Measurements from ENCODE around the gene PCNT.

- no peak for TF ChIP-seq NFRKB (IDR thresholded peaks at IDR 0.05)
- no peak for TF ChIP-seq PKNOX1 (IDR thresholded peaks at IDR 0.05)
- no peak for TF ChIP-seq SP1 (IDR thresholded peaks at IDR 0.05)
- no peak for TF ChIP-seq FOXM1 (IDR thresholded peaks at IDR 0.05; ENCODE audit: borderline replicate concordance)
- no peak for TF ChIP-seq HDGF (IDR thresholded peaks at IDR 0.05; ENCODE audit: borderline replicate concordance)
- no peak for TF ChIP-seq TARDBP (IDR thresholded peaks at IDR 0.05)
- TF ChIP-seq SUZ12 (IDR thresholded peaks at IDR 0.05), result no peak
- TF ChIP-seq LEF1 (IDR thresholded peaks at IDR 0.05; ENCODE audit: borderline replicate concordance), result no peak
- no peak for TF ChIP-seq CTBP1 (IDR thresholded peaks at IDR 0.05; ENCODE audit: borderline replicate concordance)
- no peak for TF ChIP-seq FOXK2 (IDR thresholded peaks at IDR 0.05)
- TF ChIP-seq ARNT (IDR thresholded peaks at IDR 0.05), result no peak
- no peak for TF ChIP-seq ELF4 (IDR thresholded peaks at IDR 0.05)
- TF ChIP-seq FOXA1 (IDR thresholded peaks at IDR 0.05), result no peak
These were observed 26.6 kb downstream of the PCNT start for GRCh38 chr21:46350571-46350970.
